ENCODE data around the gene DPP6.

DNA sequence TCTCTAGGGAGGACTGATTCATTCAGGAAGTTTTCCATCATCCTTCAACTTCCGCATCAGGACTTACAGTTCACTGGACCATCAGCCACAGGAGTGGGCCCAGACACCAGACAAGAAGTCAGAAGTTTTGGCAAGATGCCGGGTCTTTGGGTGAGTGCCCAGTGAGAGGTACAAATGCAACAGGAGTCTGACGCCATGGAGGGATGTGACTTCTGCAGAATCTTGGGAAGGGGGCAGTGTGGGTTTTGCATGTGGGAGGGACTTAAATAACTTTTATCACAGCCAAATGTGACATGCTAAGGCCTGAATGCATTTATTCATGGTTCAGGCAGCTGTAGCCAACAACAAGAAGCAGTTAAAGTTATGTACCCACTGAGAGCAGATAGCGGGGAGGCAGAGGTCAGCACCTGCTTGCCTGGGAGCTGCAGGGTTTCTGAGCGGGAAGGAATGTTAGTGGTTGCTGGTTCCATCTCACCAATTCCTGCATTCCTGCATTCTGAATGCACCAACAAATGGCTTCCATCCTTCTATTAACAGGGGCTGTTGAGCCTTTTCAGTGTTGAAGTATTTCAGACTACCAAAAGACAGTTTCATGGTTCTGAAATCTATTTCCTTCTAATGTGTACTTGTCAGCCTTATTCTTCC lies 575.6 kb downstream of the DPP6 start:
- TF ChIP-seq, protein P1, sequence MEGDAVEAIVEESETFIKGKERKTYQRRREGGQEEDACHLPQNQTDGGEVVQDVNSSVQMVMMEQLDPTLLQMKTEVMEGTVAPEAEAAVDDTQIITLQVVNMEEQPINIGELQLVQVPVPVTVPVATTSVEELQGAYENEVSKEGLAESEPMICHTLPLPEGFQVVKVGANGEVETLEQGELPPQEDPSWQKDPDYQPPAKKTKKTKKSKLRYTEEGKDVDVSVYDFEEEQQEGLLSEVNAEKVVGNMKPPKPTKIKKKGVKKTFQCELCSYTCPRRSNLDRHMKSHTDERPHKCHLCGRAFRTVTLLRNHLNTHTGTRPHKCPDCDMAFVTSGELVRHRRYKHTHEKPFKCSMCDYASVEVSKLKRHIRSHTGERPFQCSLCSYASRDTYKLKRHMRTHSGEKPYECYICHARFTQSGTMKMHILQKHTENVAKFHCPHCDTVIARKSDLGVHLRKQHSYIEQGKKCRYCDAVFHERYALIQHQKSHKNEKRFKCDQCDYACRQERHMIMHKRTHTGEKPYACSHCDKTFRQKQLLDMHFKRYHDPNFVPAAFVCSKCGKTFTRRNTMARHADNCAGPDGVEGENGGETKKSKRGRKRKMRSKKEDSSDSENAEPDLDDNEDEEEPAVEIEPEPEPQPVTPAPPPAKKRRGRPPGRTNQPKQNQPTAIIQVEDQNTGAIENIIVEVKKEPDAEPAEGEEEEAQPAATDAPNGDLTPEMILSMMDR (IDR thresholded peaks at IDR 0.05), result no peak
- TF ChIP-seq EZH2 (IDR thresholded peaks at IDR 0.05; ENCODE audit: borderline replicate concordance, insufficient read depth, low read depth, low read length, poor library complexity, severe bottlenecking), result no peak

Measured in B cell (primary cell).